Limb (tissue), 2 donors: Measurements from ENCODE around the gene ZFX.
"Not testable (repeated sequence)": the region's sequence is repeated elsewhere in the genome, so short reads cannot be mapped to it uniquely, and the experiment has no call there.

Experiments used
- DNase-seq, 2 donors: peaks; one replicate each; pipeline ENCODE4 v3.0.0-alpha.2; 2016; ENCODE audit errors: extremely low spot score in 2 of 2

ZFX gene

GRCh38 chrX:24149351-24150050, at the start of gene ZFX:
Gene ZFX (plus strand): TSS chrX:24149729. CDS start chrX:24172743, 23,014 bp downstream.
- peak in 1 of 2 donors; percentile 81 for DNase-seq

GRCh38 chrX:24100713-24101112, 48.8 kb upstream of the ZFX start:
- no peak for DNase-seq

GRCh38 chrX:24110069-24110468, 39.5 kb upstream of the ZFX start:
- DNase-seq: no peak

GRCh38 chrX:24113181-24113580, 36.3 kb upstream of the ZFX start:
- no peak for DNase-seq

GRCh38 chrX:24117258-24117657, 32.3 kb upstream of the ZFX start:
- peak in 1 of 2 donors; percentile 20 for DNase-seq

- DNase-seq: no peak
Observed at GRCh38 chrX:24124244-24124799, 25.2 kb upstream of the ZFX start.

GRCh38 chrX:24125028-24125612, 24.4 kb upstream of the ZFX start:
- no peak for DNase-seq

GRCh38 chrX:24131476-24131875, 18.1 kb upstream of the ZFX start:
- no peak for DNase-seq

- no peak for DNase-seq
Observed at GRCh38 chrX:24133312-24133711, 16.2 kb upstream of the ZFX start.

- not testable (repeated sequence) for DNase-seq
Observed at GRCh38 chrX:24135768-24136167, 13.8 kb upstream of the ZFX start.

- DNase-seq: no peak
Observed at GRCh38 chrX:24137192-24137591, 12.3 kb upstream of the ZFX start.

GRCh38 chrX:24143982-24144381, 5.5 kb upstream of the ZFX start:
- DNase-seq: not testable (repeated sequence)

- no peak for DNase-seq
Observed at GRCh38 chrX:24144528-24144927, 5.0 kb upstream of the ZFX start.

- DNase-seq: no peak
Observed at GRCh38 chrX:24145303-24146186, 4.0 kb upstream of the ZFX start.

GRCh38 chrX:24146283-24146949, 3.1 kb upstream of the ZFX start:
- DNase-seq: no peak

- DNase-seq: no peak
Observed at GRCh38 chrX:24147165-24147564, 2.4 kb upstream of the ZFX start.

- no peak for DNase-seq
Observed at GRCh38 chrX:24148121-24148520, 1.4 kb upstream of the ZFX start.

GRCh38 chrX:24148535-24149350, 786 bp upstream of the ZFX start:
- no peak for DNase-seq

- peak; percentile 78 to 90 for DNase-seq
Observed at GRCh38 chrX:24150051-24150790, 692 bp downstream of the ZFX start.

- DNase-seq: no peak
Observed at GRCh38 chrX:24150898-24151297, 1.4 kb downstream of the ZFX start.
